ENCODE measurements around the gene NDUFA11.
"Not testable (repeated sequence)": the region's sequence is repeated elsewhere in the genome, so short reads cannot be mapped to it uniquely, and the experiment has no call there.

Gene NDUFA11

GRCh38 chr19:5890099-5890498 is 13.5 kb downstream of the NDUFA11 start:
- Histone ChIP-seq H3K27ac (no peak overlapping the region), H3K4me3 (no peak overlapping the region)
- no peak for DNase-seq (ENCODE audit: low spot score)
- no peak for TF ChIP-seq CTCF (IDR thresholded peaks at IDR 0.05)

GRCh38 chr19:5889288-5889971 is 14.2 kb downstream of the NDUFA11 start:
- H3K27ac ChIP-seq, result no peak overlapping the region
- H3K4me3 ChIP-seq, result no peak overlapping the region
- TF ChIP-seq CTCF (IDR thresholded peaks at IDR 0.05), result no peak
- no peak for DNase-seq (ENCODE audit: low spot score)

GRCh38 chr19:5884065-5884811 is 19.4 kb downstream of the NDUFA11 start:
- not testable (repeated sequence) for H3K4me3 ChIP-seq; H3K27ac ChIP-seq; DNase-seq (ENCODE audit: low spot score)

- not testable (repeated sequence) for H3K4me3 ChIP-seq; DNase-seq (ENCODE audit: low spot score); H3K27ac ChIP-seq
These were observed 20.3 kb downstream of the NDUFA11 start for GRCh38 chr19:5883157-5883873.

- no peak overlapping the region for H3K4me3 ChIP-seq
- H3K27ac ChIP-seq, result no peak overlapping the region
- TF ChIP-seq CTCF (IDR thresholded peaks at IDR 0.05), result no peak
- DNase-seq (ENCODE audit: low spot score), result no peak
These were observed 21.1 kb downstream of the NDUFA11 start for GRCh38 chr19:5882421-5882968.

- H3K4me3 ChIP-seq, result no peak overlapping the region
- H3K27ac ChIP-seq, result no peak overlapping the region
- TF ChIP-seq CTCF (IDR thresholded peaks at IDR 0.05), result no peak
- DNase-seq (ENCODE audit: low spot score), result no peak
These were observed 21.9 kb downstream of the NDUFA11 start for GRCh38 chr19:5881543-5882299.

GRCh38 chr19:5880604-5881078 is 22.9 kb downstream of the NDUFA11 start:
- Histone ChIP-seq H3K4me3 (no peak overlapping the region), H3K27ac (no peak overlapping the region)
- TF ChIP-seq CTCF (IDR thresholded peaks at IDR 0.05), result no peak
- DNase-seq (ENCODE audit: low spot score), result no peak

All from coronary artery (tissue), 2 donors.